ENCODE results near the gene THTPA.

The THTPA gene

GRCh38 chr14:23558346-23559009 is 2.4 kb downstream of the THTPA start:
- FAIRE-seq: no peak
- TF ChIP-seq POLR2A (IDR thresholded peaks at IDR 0.05; ENCODE audit: low read depth, low read length) (no peak), POLR2AphosphoS5 (IDR thresholded peaks at IDR 0.05; ENCODE audit: low read depth, low read length) (no peak), TAF1 (IDR thresholded peaks at IDR 0.05; ENCODE audit: borderline replicate concordance, low read depth, low read length) (no peak)
- no peak for DNase-seq (ENCODE audit: insufficient read length)

- no peak; the same call in 1 of the 2 replicates for TF ChIP-seq POLR2A (IDR thresholded peaks at IDR 0.05; ENCODE audit: low read depth, low read length)
- TF ChIP-seq POLR2AphosphoS5 (IDR thresholded peaks at IDR 0.05; ENCODE audit: low read depth, low read length): 0 out of 2 replicates have a peak, but pooled peaks have one; percentile 16
- no peak for FAIRE-seq
- no peak for DNase-seq (ENCODE audit: insufficient read length)
These were observed 3.2 kb downstream of the THTPA start for GRCh38 chr14:23559010-23559925.

GRCh38 chr14:23559926-23560520 is 4.0 kb downstream of the THTPA start:
- DNase-seq (ENCODE audit: insufficient read length) (no peak), FAIRE-seq (no peak)
- TF ChIP-seq POLR2AphosphoS5 (IDR thresholded peaks at IDR 0.05; ENCODE audit: low read depth, low read length): no peak
- TF ChIP-seq POLR2A (IDR thresholded peaks at IDR 0.05; ENCODE audit: low read depth, low read length): peak; percentile 6; the same call in 1 of the 2 replicates

DNA sequence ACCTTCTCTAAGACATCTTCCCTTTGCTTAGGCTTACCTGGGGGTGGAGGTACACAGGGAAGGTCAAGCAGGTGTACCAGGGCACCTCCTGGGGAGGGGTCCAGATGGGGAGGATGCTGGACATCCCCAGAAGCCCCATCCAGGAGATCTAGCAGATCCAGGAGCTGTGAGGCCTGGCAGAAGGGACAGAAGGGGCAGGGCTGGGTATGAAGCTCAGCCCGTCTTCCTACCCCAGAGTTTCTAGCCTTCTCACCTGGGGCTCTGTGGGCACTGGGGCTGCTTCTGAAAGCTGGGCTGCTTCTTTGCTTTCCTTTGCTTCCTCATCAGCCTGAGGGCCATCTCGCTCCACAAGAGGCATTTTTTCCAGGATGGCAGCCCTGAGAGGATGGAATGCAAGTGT is 5.2 kb downstream of the THTPA start:
- FAIRE-seq: no peak

GRCh38 chr14:23561873-23562821 is 6.1 kb downstream of the THTPA start:
- no peak for FAIRE-seq
- TF ChIP-seq TAF1 (IDR thresholded peaks at IDR 0.05; ENCODE audit: borderline replicate concordance, low read depth, low read length) (no peak), POLR2A (IDR thresholded peaks at IDR 0.05; ENCODE audit: low read depth, low read length) (no peak), POLR2AphosphoS5 (IDR thresholded peaks at IDR 0.05; ENCODE audit: low read depth, low read length) (no peak)
- no peak for DNase-seq (ENCODE audit: insufficient read length)

More for the DNA sequence above, 5.2 kb downstream of the THTPA start:
- no peak for DNase-seq (ENCODE audit: insufficient read length)
- no peak for TF ChIP-seq TAF1 (IDR thresholded peaks at IDR 0.05; ENCODE audit: borderline replicate concordance, low read depth, low read length)
- TF ChIP-seq POLR2AphosphoS5 (IDR thresholded peaks at IDR 0.05; ENCODE audit: low read depth, low read length): no peak
- TF ChIP-seq POLR2A (IDR thresholded peaks at IDR 0.05; ENCODE audit: low read depth, low read length): no peak

GRCh38 chr14:23562822-23563472 is 6.9 kb downstream of the THTPA start:
- DNase-seq (ENCODE audit: insufficient read length) (no peak), FAIRE-seq (peak; percentile 48)
- TF ChIP-seq POLR2A (IDR thresholded peaks at IDR 0.05; ENCODE audit: low read depth, low read length) (no peak; the same call in 1 of the 2 replicates), TAF1 (IDR thresholded peaks at IDR 0.05; ENCODE audit: borderline replicate concordance, low read depth, low read length) (no peak), POLR2AphosphoS5 (IDR thresholded peaks at IDR 0.05; ENCODE audit: low read depth, low read length) (no peak)

- no peak for DNase-seq (ENCODE audit: insufficient read length)
- FAIRE-seq: no peak
- peak; percentile 6; the same call in 1 of the 2 replicates for TF ChIP-seq POLR2AphosphoS5 (IDR thresholded peaks at IDR 0.05; ENCODE audit: low read depth, low read length)
- TF ChIP-seq POLR2A (IDR thresholded peaks at IDR 0.05; ENCODE audit: low read depth, low read length): no peak
- no peak for TF ChIP-seq TAF1 (IDR thresholded peaks at IDR 0.05; ENCODE audit: borderline replicate concordance, low read depth, low read length)
These were observed 7.6 kb downstream of the THTPA start for GRCh38 chr14:23563473-23564180.

DNA sequence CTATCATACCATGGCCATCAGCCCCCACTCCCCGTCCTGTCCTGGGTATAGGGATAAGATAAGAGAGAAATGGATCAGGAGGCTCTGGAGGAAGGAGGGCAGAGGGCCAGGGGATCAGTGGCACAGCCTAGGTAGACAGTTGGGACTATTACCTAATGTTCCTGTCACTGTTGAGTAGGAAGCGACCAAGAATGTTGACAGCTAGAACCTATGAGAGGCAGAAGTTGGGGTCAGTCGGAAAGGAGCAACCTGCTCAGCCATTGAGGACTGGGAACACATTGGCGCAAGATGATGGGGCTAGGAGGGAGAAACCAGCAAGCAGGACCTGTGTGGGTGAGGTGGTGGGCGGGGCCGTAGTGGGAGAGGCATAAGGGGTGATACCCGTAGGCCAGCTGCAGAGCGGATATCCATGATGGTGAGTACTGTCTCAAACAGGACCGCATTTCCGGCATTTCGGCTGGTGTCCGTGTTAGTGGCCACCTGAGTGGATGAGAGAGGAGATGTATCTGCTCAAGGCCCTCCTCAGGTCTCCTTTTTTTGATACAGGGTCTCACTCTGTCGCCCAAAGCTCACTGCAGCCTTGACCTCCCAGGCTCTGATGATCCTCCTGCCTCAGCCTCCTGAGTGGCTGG is 8.2 kb downstream of the THTPA start:
- no peak for DNase-seq (ENCODE audit: insufficient read length)
- TF ChIP-seq TAF1 (IDR thresholded peaks at IDR 0.05; ENCODE audit: borderline replicate concordance, low read depth, low read length) (no peak), POLR2A (IDR thresholded peaks at IDR 0.05; ENCODE audit: low read depth, low read length) (no peak), POLR2AphosphoS5 (IDR thresholded peaks at IDR 0.05; ENCODE audit: low read depth, low read length) (no peak)
- no peak for FAIRE-seq

DNA sequence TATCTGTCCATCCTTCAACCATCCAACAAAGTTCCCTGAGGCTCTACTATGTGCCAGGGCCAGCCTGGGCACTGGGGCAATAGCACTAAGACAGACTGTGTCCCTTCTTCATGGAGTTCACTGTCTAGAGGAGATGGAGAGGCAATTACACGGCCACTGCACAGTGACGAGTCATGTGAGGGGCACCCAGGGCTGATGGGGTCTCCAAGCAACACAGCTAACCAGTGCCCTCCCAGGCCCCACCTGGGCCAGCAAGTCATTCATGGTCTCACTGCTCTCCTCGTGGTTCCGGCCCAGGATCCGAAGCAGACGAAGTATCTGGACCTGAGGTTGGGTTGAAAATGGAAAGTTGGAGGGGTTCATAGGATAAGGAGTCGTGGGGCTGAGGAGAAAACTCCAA is 8.8 kb downstream of the THTPA start:
- no peak for FAIRE-seq
- DNase-seq (ENCODE audit: insufficient read length): no peak
- TF ChIP-seq POLR2AphosphoS5 (IDR thresholded peaks at IDR 0.05; ENCODE audit: low read depth, low read length): no peak
- no peak for TF ChIP-seq POLR2A (IDR thresholded peaks at IDR 0.05; ENCODE audit: low read depth, low read length)
- no peak for TF ChIP-seq TAF1 (IDR thresholded peaks at IDR 0.05; ENCODE audit: borderline replicate concordance, low read depth, low read length)
